Measurements from ENCODE around the gene TAGLN. TPM values are rescaled to one million over a fixed set of nuclear protein-coding genes. Genes with fewer than 3 reads are reported as not detected.

The TAGLN gene
- total RNA-seq, 1 experiment from 2014 or later: 71.5 TPM

- no peak for TF ChIP-seq GABPB1 (CRISPR knock-in tag; IDR thresholded peaks at IDR 0.05)
- no peak for TF ChIP-seq ZNF396 (CRISPR knock-in tag; IDR thresholded peaks at IDR 0.05; ENCODE audit: borderline replicate concordance)
- TF ChIP-seq SOX15 (CRISPR knock-in tag; IDR thresholded peaks at IDR 0.05): no peak
- no peak for TF ChIP-seq ARID4B (CRISPR knock-in tag; IDR thresholded peaks at IDR 0.05; ENCODE audit: borderline replicate concordance)
These were observed 31.3 kb downstream of the TAGLN start (continued) for GRCh38 chr11:117230286-117230961.

- ChIA-PET POLR2A (interaction anchor here (0.6 to 1.4 kb wide), 2 partner anchors 52 to 125 kb away, joined by 3 to 6 read pairs; partner anchors contain the start of gene SIDT2), CTCF (interaction anchor here (0.7 to 2.9 kb wide), 7 partner anchors 9 to 440 kb away, joined by 3 to 36 read pairs (median 4); partner anchors contain the start of genes APOA5, CEP164 and SIDT2)
- peaks cover 5% of the 10 kb centered on the region; the same call in 1 of the 2 replicates for H3K36me3 Mint-ChIP-seq
- no peaks in the 10 kb centered on the region for H3K27me3 Mint-ChIP-seq (ENCODE audit: low read depth)
- TF ChIP-seq ZNF263 (CRISPR knock-in tag; IDR thresholded peaks at IDR 0.05; ENCODE audit: low read depth) (no peak), TEAD4 (CRISPR knock-in tag; IDR thresholded peaks at IDR 0.05) (no peak), MXD4 (CRISPR knock-in tag; IDR thresholded peaks at IDR 0.05; ENCODE audit: borderline replicate concordance) (no peak), FOXK1 (CRISPR knock-in tag; IDR thresholded peaks at IDR 0.05) (no peak), ELF4 (CRISPR knock-in tag; IDR thresholded peaks at IDR 0.05; ENCODE audit: low read depth) (no peak), PRDM15 (CRISPR knock-in tag; IDR thresholded peaks at IDR 0.05) (no peak), USF2 (CRISPR knock-in tag; IDR thresholded peaks at IDR 0.05) (no peak), CTCF (IDR thresholded peaks at IDR 0.05) (no peak), RELA (CRISPR knock-in tag; IDR thresholded peaks at IDR 0.05; ENCODE audit: borderline replicate concordance) (no peak), GTF2I (CRISPR knock-in tag; conservative IDR thresholded peaks at IDR 0.05) (no peak), ZNF416 (CRISPR knock-in tag; IDR thresholded peaks at IDR 0.05) (no peak), IRF1 (CRISPR knock-in tag; IDR thresholded peaks at IDR 0.05) (no peak)
- peaks cover 25% of the 10 kb centered on the region for H3K4me1 Mint-ChIP-seq
- no peak for DNase-seq (ENCODE audit: low spot score)
- H3K27ac Mint-ChIP-seq: peak overlapping the region; percentile 65
- no peak for ATAC-seq
- H3K9me3 Mint-ChIP-seq: no peaks in the 10 kb centered on the region
- H3K4me3 Mint-ChIP-seq: peak overlapping the region; percentile 91
These were observed 32.0 kb downstream of the TAGLN start for GRCh38 chr11:117230999-117231841.

Measured in WTC11 (cell line).